Measurements from ENCODE around the gene ACAP2. TPM values are rescaled to one million over a fixed set of nuclear protein-coding genes. Genes with fewer than 3 reads are reported as not detected.

Gene ACAP2
- total and polyA plus RNA-seq, 2 experiments from 2014 or later, result 45.6 to 104 TPM

GRCh38 chr3:195302431-195302830 lies 140.4 kb downstream of the ACAP2 start:
- Mint-ChIP-seq H3K27me3 (ENCODE audit: insufficient read depth, low read depth, poor library complexity) (no peaks in the 10 kb centered on the region), H3K4me1 (no peaks in the 10 kb centered on the region), H3K4me3 (no peak overlapping the region), H3K36me3 (ENCODE audit: low read depth) (peaks cover 12% of the 10 kb centered on the region), H3K27ac (no peak overlapping the region), H3K9me3 (no peaks in the 10 kb centered on the region)
- H3K4me3 ChIP-seq, result no peak overlapping the region
- H3F3A ChIP-seq (replicated peaks; ENCODE audit: low read depth), result no peaks in the 10 kb centered on the region
- H3K27me3 ChIP-seq (ENCODE audit: insufficient read depth), result no peaks in the 10 kb centered on the region
- no peak overlapping the region for H3K27ac ChIP-seq (ENCODE audit: low read depth)
- no peaks in the 10 kb centered on the region for H3K4me1 ChIP-seq (ENCODE audit: insufficient read depth)
- no peaks in the 10 kb centered on the region for H3K36me3 ChIP-seq (ENCODE audit: insufficient read depth)
- H3K4me2 ChIP-seq, result no peak overlapping the region
- no peaks in the 10 kb centered on the region for H4K20me1 ChIP-seq (replicated peaks; ENCODE audit: insufficient read depth)
- H2AFZ ChIP-seq, result no peak overlapping the region
- no peaks in the 10 kb centered on the region for H3K79me2 ChIP-seq (replicated peaks; ENCODE audit: insufficient read depth)
- H3K9me2 ChIP-seq (ENCODE audit: insufficient read depth), result no peaks in the 10 kb centered on the region
- no peak for DNase-seq (ENCODE audit: low spot score)
- no peak for ATAC-seq
- TF ChIP-seq EZH2 (IDR thresholded peaks at IDR 0.05; ENCODE audit: low read depth, unreplicated experiment), result no peak
- no peak for TF ChIP-seq CREB1 (CRISPR knock-in tag; IDR thresholded peaks at IDR 0.05; ENCODE audit: low read depth)
- TF ChIP-seq REST (IDR thresholded peaks at IDR 0.05; ENCODE audit: unreplicated experiment), result no peak
- no peak for TF ChIP-seq STAT1 (IDR thresholded peaks at IDR 0.05; ENCODE audit: unreplicated experiment)
- TF ChIP-seq CTCF (conservative IDR thresholded peaks at IDR 0.05; ENCODE audit: low read depth in 2 of 2), result no peak
- no peak for TF ChIP-seq NANOG (IDR thresholded peaks at IDR 0.05; ENCODE audit: borderline replicate concordance)
- no peak for TF ChIP-seq EZH2phosphoT487 (IDR thresholded peaks at IDR 0.05; ENCODE audit: unreplicated experiment)
- TF ChIP-seq ZNF114 (CRISPR knock-in tag; IDR thresholded peaks at IDR 0.05), result no peak
- TF ChIP-seq ZNF331 (CRISPR knock-in tag; IDR thresholded peaks at IDR 0.05; ENCODE audit: low read depth), result no peak
- TF ChIP-seq POLR2AphosphoS5 (IDR thresholded peaks at IDR 0.05; ENCODE audit: low read depth), result no peak
- no peak for TF ChIP-seq ZNF462 (CRISPR knock-in tag; IDR thresholded peaks at IDR 0.05)
- no peak for TF ChIP-seq ETS1 (IDR thresholded peaks at IDR 0.05)
- TF ChIP-seq JUNB (IDR thresholded peaks at IDR 0.05; ENCODE audit: unreplicated experiment), result no peak
